OCI-LY7 (cell line): ENCODE measurements around the gene STK32A.

Source experiments
- EZH2phosphoT487 ChIP-seq: fragments of 200-600 bp; sonication (generic); IDR thresholded peaks from 2 replicates; pipeline ENCODE4 v1.6.1; 2018; ENCODE audit warnings: low read depth, borderline replicate concordance, mild to moderate bottlenecking, mixed run types, antibody characterized with exemption, low read length, moderate library complexity, mixed read lengths
- TF ChIP-seq, protein P1 (sequence below): fragments of 200-600 bp; sonication (generic); conservative IDR thresholded peaks from 2 replicates; pipeline ENCODE4 v1.5.1; 2014; ENCODE audit warnings: mild to moderate bottlenecking, antibody characterized with exemption, low read length, moderate library complexity, mixed read lengths

DNA sequence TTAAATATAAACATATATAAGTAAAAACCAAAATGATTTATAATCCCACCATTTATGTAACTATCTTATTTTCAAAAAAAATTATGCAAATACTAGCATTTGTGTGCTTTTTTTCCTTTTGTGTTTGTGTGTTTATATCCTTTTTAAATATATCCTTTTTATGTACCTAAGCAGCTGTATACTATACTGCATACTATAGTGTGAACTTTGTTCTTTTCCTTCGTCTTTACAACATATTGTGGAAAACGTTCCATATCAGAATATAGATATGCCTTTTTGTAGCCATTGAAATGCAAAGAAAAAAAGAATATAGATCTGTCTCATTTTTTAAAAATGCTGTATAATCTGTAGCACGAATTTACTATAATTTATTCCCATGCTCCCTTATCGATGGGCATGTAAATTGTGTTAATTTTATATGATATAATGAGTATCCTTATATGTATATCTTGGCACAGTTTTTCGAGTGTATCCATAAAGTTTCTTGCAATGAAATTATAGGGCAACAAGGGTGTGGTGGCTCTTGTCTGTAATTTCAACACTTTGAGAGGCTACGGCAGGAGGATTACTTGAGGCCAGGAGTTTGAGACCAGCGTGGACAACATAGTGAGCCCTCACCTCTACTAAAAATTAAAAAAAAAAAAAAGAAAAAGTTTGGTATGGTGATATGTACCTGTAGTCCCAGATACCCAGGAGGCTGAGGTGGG, 83.3 kb downstream of the STK32A start:
- TF ChIP-seq, protein P1, sequence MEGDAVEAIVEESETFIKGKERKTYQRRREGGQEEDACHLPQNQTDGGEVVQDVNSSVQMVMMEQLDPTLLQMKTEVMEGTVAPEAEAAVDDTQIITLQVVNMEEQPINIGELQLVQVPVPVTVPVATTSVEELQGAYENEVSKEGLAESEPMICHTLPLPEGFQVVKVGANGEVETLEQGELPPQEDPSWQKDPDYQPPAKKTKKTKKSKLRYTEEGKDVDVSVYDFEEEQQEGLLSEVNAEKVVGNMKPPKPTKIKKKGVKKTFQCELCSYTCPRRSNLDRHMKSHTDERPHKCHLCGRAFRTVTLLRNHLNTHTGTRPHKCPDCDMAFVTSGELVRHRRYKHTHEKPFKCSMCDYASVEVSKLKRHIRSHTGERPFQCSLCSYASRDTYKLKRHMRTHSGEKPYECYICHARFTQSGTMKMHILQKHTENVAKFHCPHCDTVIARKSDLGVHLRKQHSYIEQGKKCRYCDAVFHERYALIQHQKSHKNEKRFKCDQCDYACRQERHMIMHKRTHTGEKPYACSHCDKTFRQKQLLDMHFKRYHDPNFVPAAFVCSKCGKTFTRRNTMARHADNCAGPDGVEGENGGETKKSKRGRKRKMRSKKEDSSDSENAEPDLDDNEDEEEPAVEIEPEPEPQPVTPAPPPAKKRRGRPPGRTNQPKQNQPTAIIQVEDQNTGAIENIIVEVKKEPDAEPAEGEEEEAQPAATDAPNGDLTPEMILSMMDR = no peak
- TF ChIP-seq EZH2phosphoT487 = no peak
